ENCODE results near the gene TYW5. TPM values are rescaled to one million over a fixed set of nuclear protein-coding genes. Genes with fewer than 3 reads are reported as not detected.

TYW5 gene
- total RNA-seq, 6 experiments from 2014 or later: 4.0 to 5.8 (median 5.2) TPM

DNA sequence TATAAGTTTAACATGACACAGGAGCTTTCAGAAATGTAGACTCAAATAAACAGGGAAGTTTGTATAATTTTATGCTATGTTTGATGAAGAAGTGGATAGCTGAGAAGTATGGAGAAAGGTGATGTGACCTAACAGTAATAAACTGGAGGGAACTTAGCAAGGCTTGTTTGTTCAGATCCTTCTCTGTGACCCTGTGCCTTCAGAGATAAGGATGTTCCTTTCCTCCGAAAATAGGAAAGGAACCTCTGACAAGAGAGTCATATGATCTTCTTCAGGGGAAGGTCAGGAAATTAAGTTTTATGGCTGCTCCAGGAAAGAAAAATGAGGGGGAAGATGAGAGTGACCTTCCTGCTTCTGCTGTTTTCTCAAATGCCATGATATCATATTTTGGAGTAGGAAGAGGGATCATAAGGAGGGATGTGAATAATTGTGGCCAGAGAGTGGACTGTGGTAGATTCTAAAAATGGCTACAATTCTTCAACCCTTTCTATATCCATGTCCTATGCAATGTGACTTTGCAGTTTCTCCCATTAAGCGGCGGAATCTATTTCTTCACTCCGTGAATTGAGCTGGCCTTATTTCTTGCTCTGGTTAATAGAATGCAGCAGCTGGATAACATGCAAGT is 52.7 kb downstream of the TYW5 start:
- Mint-ChIP-seq H3K27me3 (ENCODE audit: insufficient read depth) (no peaks in the 10 kb centered on the region), H3K36me3 (ENCODE audit: low read depth) (no peaks in the 10 kb centered on the region; the same call in 1 of the 2 replicates), H3K27ac (no peak overlapping the region), H3K9me3 (no peaks in the 10 kb centered on the region), H3K4me1 (ENCODE audit: low read depth) (no peaks in the 10 kb centered on the region), H3K4me3 (no peak overlapping the region)
- no peak for DNase-seq
- TF ChIP-seq, protein P1, sequence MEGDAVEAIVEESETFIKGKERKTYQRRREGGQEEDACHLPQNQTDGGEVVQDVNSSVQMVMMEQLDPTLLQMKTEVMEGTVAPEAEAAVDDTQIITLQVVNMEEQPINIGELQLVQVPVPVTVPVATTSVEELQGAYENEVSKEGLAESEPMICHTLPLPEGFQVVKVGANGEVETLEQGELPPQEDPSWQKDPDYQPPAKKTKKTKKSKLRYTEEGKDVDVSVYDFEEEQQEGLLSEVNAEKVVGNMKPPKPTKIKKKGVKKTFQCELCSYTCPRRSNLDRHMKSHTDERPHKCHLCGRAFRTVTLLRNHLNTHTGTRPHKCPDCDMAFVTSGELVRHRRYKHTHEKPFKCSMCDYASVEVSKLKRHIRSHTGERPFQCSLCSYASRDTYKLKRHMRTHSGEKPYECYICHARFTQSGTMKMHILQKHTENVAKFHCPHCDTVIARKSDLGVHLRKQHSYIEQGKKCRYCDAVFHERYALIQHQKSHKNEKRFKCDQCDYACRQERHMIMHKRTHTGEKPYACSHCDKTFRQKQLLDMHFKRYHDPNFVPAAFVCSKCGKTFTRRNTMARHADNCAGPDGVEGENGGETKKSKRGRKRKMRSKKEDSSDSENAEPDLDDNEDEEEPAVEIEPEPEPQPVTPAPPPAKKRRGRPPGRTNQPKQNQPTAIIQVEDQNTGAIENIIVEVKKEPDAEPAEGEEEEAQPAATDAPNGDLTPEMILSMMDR (IDR thresholded peaks at IDR 0.05): no peak

DNA sequence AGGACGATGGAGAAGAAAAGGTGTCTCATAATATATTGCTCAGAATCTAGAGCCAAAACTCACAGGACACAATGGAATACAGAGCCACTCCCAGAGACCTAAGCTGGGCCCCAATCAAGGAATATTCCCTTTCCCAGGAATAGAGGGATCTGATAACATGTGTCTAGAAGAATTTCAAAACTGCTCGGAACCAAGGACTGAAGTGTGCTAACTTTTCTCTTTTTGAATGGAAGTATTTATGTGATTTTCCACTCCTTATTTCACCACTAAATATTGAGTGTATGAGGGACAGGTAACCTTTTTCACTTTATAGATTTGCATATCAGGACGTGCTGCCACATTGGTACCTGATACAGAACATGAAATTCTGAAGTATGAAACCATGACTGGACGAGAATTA is 53.3 kb downstream of the TYW5 start:
- H3K36me3 Mint-ChIP-seq (ENCODE audit: low read depth): no peaks in the 10 kb centered on the region; the same call in 1 of the 2 replicates
- TF ChIP-seq, protein P1 (IDR thresholded peaks at IDR 0.05): no peak
- H3K9me3 Mint-ChIP-seq: no peaks in the 10 kb centered on the region
- no peak overlapping the region for H3K27ac Mint-ChIP-seq
- no peak for DNase-seq
- no peak overlapping the region for H3K4me3 Mint-ChIP-seq
- H3K27me3 Mint-ChIP-seq (ENCODE audit: insufficient read depth): no peaks in the 10 kb centered on the region
- no peaks in the 10 kb centered on the region for H3K4me1 Mint-ChIP-seq (ENCODE audit: low read depth)

DNA sequence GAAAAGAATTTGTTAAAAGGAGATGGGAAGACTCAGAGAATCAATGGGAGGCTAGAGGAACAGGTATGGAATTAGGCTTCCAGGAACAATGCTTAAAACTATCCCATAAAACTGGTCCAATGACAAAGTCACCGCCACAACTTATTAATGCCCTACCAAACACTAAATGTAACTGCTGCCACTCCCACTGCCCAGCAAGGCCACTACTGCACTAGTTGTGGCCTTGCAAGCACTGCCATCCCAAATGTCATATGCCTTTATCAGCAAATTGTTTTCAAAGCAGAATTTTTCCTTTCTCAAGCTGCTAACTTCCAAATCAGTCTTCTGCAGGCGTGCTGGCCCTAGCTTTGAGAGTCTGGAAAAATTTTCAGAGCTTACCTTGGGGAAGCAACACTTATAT is 58.7 kb downstream of the TYW5 start:
- TF ChIP-seq, protein P1 (IDR thresholded peaks at IDR 0.05): no peak
- Mint-ChIP-seq H3K27me3 (ENCODE audit: insufficient read depth) (peaks cover 3% of the 10 kb centered on the region), H3K4me1 (ENCODE audit: low read depth) (no peaks in the 10 kb centered on the region), H3K27ac (no peak overlapping the region), H3K4me3 (no peak overlapping the region), H3K9me3 (no peaks in the 10 kb centered on the region), H3K36me3 (ENCODE audit: low read depth) (no peaks in the 10 kb centered on the region)
- DNase-seq: no peak

DNA sequence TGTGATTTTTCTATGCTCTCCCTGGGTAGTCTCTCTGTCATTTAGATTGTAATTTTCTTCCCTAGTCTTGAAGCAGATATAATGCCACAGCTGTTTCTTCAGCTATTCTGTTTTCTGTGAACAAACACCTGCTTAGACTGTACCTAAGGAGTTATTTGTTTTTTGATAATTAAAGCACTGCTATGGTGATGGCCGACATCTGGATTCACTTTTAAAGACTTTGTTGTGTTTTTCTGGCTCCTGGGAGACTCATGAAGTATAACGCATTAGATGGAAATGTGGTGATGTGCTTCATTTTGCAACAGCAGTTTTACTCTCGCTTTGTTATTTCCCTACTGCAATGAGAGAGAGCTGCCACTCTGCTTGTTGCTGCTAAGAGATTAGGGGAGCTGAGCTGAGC is 59.9 kb downstream of the TYW5 start:
- TF ChIP-seq, protein P1 (IDR thresholded peaks at IDR 0.05): no peak
- Mint-ChIP-seq H3K4me1 (ENCODE audit: low read depth) (no peaks in the 10 kb centered on the region), H3K36me3 (ENCODE audit: low read depth) (no peaks in the 10 kb centered on the region), H3K9me3 (no peaks in the 10 kb centered on the region), H3K27ac (no peak overlapping the region), H3K27me3 (ENCODE audit: insufficient read depth) (peaks cover 3% of the 10 kb centered on the region), H3K4me3 (no peak overlapping the region)
- DNase-seq: no peak

DNA sequence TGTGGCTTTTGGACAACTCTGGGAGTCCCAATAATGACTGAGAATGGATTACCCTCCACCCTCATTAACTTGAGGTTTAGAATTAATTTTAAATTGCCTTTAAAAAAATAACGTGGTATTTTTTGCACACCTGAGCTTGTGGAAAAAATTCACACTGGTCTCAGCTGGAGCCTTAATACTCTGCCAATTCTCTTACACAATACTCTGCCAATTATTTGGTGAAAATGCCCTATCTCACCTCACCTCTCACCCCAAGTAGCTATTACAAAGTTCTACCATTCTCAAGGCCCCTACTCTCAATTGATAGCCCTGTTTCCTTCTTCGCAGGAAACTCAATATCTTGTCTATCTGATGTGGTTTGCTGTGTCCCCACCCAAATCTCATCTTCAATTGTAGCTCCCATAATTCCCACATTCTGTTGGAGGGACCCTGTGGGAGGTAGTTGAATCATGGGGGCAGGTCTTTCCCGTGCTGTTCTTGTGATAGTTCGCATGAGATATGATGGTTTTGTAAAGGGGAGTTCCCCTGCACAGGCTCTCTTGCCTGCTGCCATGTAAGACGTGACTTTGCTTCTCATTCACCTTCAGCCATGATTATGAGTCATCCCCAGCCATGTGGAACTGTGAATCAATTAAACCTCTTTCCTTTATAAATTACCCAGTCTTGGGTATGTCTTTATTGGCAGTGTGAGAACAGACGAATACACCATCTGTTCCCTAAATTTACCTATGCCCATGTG is 71.6 kb downstream of the TYW5 start:
- H3K4me3 Mint-ChIP-seq: no peak overlapping the region

More for the DNA sequence above, 71.6 kb downstream of the TYW5 start:
- H3K27me3 Mint-ChIP-seq (ENCODE audit: insufficient read depth): no peaks in the 10 kb centered on the region
- H3K4me1 Mint-ChIP-seq (ENCODE audit: low read depth): no peaks in the 10 kb centered on the region
- H3K27ac Mint-ChIP-seq: no peak overlapping the region
- no peak for DNase-seq
- H3K9me3 Mint-ChIP-seq: no peaks in the 10 kb centered on the region
- TF ChIP-seq, protein P1 (IDR thresholded peaks at IDR 0.05): no peak
- no peaks in the 10 kb centered on the region for H3K36me3 Mint-ChIP-seq (ENCODE audit: low read depth)

All from HFFc6 (cell line).